Measurements from ENCODE around the gene PARL. TPM values are rescaled to one million over a fixed set of nuclear protein-coding genes. Genes with fewer than 3 reads are reported as not detected.

The PARL gene
- total RNA-seq, 1 experiment from 2014 or later = 73.7 TPM

- no peaks in the 10 kb centered on the region for H3K9me3 ChIP-seq (ENCODE audit: low read depth, low read length, poor library complexity, severe bottlenecking)
- no peak overlapping the region for H3K27ac ChIP-seq (ENCODE audit: low read depth, low read length, poor library complexity, severe bottlenecking)
- TF ChIP-seq EZH2 (IDR thresholded peaks at IDR 0.05; ENCODE audit: borderline replicate concordance, low read depth, low read length, poor library complexity, severe bottlenecking) = no peak
- TF ChIP-seq CTCF (conservative IDR thresholded peaks at IDR 0.05; ENCODE audit: low read depth, low read length) = no peak
- no peak overlapping the region for H3K4me3 ChIP-seq (ENCODE audit: low read depth, low read length, poor library complexity, severe bottlenecking)
- DNase-seq (ENCODE audit: low spot score) = no peak
- ChIA-PET POLR2A (ENCODE audit: low non-redundant PET) (no interaction called here), CTCF (no interaction called here)
- no peaks in the 10 kb centered on the region for H3K36me3 ChIP-seq (ENCODE audit: insufficient read depth, low read length, poor library complexity, severe bottlenecking)
- no peaks in the 10 kb centered on the region for H3K4me1 ChIP-seq (ENCODE audit: insufficient read depth, low read length, poor library complexity, severe bottlenecking)
- no TSS peak for BruUV-seq (replicated peaks)
- intact Hi-C loops (cut with micrococcal nuclease; ENCODE audit: unreplicated experiment) = no loop called here
- no peaks in the 10 kb centered on the region for H3K27me3 ChIP-seq (replicated peaks; ENCODE audit: insufficient read depth, low read depth, low read length, poor library complexity)
These were observed 35.7 kb upstream of the PARL start for GRCh38 chr3:183920416-183920815.

- H3K4me3 ChIP-seq (ENCODE audit: low read depth, low read length, poor library complexity, severe bottlenecking) = no peak overlapping the region
- H3K4me1 ChIP-seq (ENCODE audit: insufficient read depth, low read length, poor library complexity, severe bottlenecking) = no peaks in the 10 kb centered on the region
- TF ChIP-seq EZH2 (IDR thresholded peaks at IDR 0.05; ENCODE audit: borderline replicate concordance, low read depth, low read length, poor library complexity, severe bottlenecking) (no peak), CTCF (conservative IDR thresholded peaks at IDR 0.05; ENCODE audit: low read depth, low read length) (no peak)
- no peaks in the 10 kb centered on the region for H3K9me3 ChIP-seq (ENCODE audit: low read depth, low read length, poor library complexity, severe bottlenecking)
- ChIA-PET CTCF (no interaction called here), POLR2A (ENCODE audit: low non-redundant PET) (no interaction called here)
- H3K27me3 ChIP-seq (replicated peaks; ENCODE audit: insufficient read depth, low read depth, low read length, poor library complexity) = no peaks in the 10 kb centered on the region
- H3K27ac ChIP-seq (ENCODE audit: low read depth, low read length, poor library complexity, severe bottlenecking) = no peak overlapping the region
- BruUV-seq (replicated peaks) = no TSS peak
- intact Hi-C loops (cut with micrococcal nuclease; ENCODE audit: unreplicated experiment) = no loop called here
- DNase-seq (ENCODE audit: low spot score) = no peak
- H3K36me3 ChIP-seq (ENCODE audit: insufficient read depth, low read length, poor library complexity, severe bottlenecking) = no peaks in the 10 kb centered on the region
These were observed 33.5 kb upstream of the PARL start for GRCh38 chr3:183918178-183918577.

- no peak overlapping the region for H3K4me3 ChIP-seq (ENCODE audit: low read depth, low read length, poor library complexity, severe bottlenecking)
- intact Hi-C loops (cut with micrococcal nuclease; ENCODE audit: unreplicated experiment) = no loop called here
- POLR2A ChIA-PET (ENCODE audit: low non-redundant PET) = no interaction called here
- no peak for DNase-seq (ENCODE audit: low spot score)
- CTCF ChIA-PET = no interaction called here
- H3K27ac ChIP-seq (ENCODE audit: low read depth, low read length, poor library complexity, severe bottlenecking) = no peak overlapping the region
- no peaks in the 10 kb centered on the region for H3K27me3 ChIP-seq (replicated peaks; ENCODE audit: insufficient read depth, low read depth, low read length, poor library complexity)
- no peaks in the 10 kb centered on the region for H3K36me3 ChIP-seq (ENCODE audit: insufficient read depth, low read length, poor library complexity, severe bottlenecking)
- BruUV-seq (replicated peaks) = no TSS peak
- TF ChIP-seq EZH2 (IDR thresholded peaks at IDR 0.05; ENCODE audit: borderline replicate concordance, low read depth, low read length, poor library complexity, severe bottlenecking) (no peak), CTCF (conservative IDR thresholded peaks at IDR 0.05; ENCODE audit: low read depth, low read length) (no peak)
- H3K4me1 ChIP-seq (ENCODE audit: insufficient read depth, low read length, poor library complexity, severe bottlenecking) = no peaks in the 10 kb centered on the region
- H3K9me3 ChIP-seq (ENCODE audit: low read depth, low read length, poor library complexity, severe bottlenecking) = no peaks in the 10 kb centered on the region
These were observed 33.1 kb upstream of the PARL start for GRCh38 chr3:183917776-183918175.
